HCT116 (cell line): ENCODE measurements around the gene AHI1. TPM values are rescaled to one million over a fixed set of nuclear protein-coding genes. Genes with fewer than 3 reads are reported as not detected.

ENCODE experiments used
- ATAC-seq: fragments of 200-7000 bp; cut with Tn5 transposase; 2 replicates; pipeline ENCODE4 v1.9.1; 2020; ENCODE audit warnings: mild to moderate bottlenecking, moderate library complexity
- BruUV-seq: library from RNA; stranded (reverse); fragments of 400-500 nt; replicated peaks from 2 replicates; lab custom pipeline; 2021; lab: Mats Ljungman, UMichigan
- CTCF ChIA-PET: fragments of 300-600 bp; sonication (Branson Sonifier 250); formaldehyde crosslinking; loops from one replicate; lab custom pipeline; 2021; ENCODE audit warnings: antibody characterized with exemption; lab: Charles Lee
- POLR2A ChIA-PET: fragments of 300-600, 350-600 bp; sonication (Branson Sonifier 250); formaldehyde crosslinking; loops from one replicate; lab custom pipeline; 2021; ENCODE audit warnings: antibody characterized with exemption; lab: Charles Lee
- RAD21 ChIA-PET, 2 experiments: fragments of 300-600 bp; sonication (Branson Sonifier 250); formaldehyde crosslinking; loops; one replicate each; lab custom pipeline; 2023; ENCODE audit warnings: low total read pairs in 2 of 2; ENCODE audit not compliant: uncharacterized antibody in 2 of 2, unreplicated experiment in 2 of 2, low non-redundant PET in 1 of 2; lab: Charles Lee
- DNase-seq: peaks from one replicate; pipeline ENCODE4 v3.0.0-alpha.2; 2010; ENCODE audit warnings: low read depth, low spot score
- H2AFZ ChIP-seq: fragments of 200-600 bp; shearing (Covaris generic), sonication (generic); 2 replicates; pipeline ENCODE4 v1.6.1; 2017; ENCODE audit warnings: low read depth, mixed run types, mixed read lengths, antibody characterized with exemption, low read length; ENCODE audit not compliant: poor library complexity, severe bottlenecking
- H3K27ac ChIP-seq: 2 replicates; pipeline ENCODE4 v1.5.1; 2012; ENCODE audit warnings: low read depth, low read length
- H3K27me3 ChIP-seq: fragments of 200-600 bp; sonication (generic); 2 replicates; pipeline ENCODE4 v1.6.1; 2016; ENCODE audit warnings: mixed run types, low read length, mixed read lengths; ENCODE audit not compliant: insufficient read depth
- H3K36me3 ChIP-seq, 2 experiments: fragments of 200-500 bp in 1 of 2; fragments of 200-600 bp in 1 of 2; sonication (Bioruptor generic) in 1 of 2; sonication (generic) in 1 of 2; 2 replicates each; pipeline versions ENCODE4 v1.5.1 to v1.6.1; 2014 to 2016; ENCODE audit warnings: low read length in 2 of 2, inconsistent platforms in 1 of 2, mixed read lengths in 1 of 2, mixed run types in 1 of 2; ENCODE audit not compliant: insufficient read depth in 2 of 2, control insufficient read depth in 1 of 2
- H3K4me1 ChIP-seq, 2 experiments: fragments of 200-600 bp in 1 of 2; sonication (generic) in 1 of 2; 2 replicates each; pipeline versions ENCODE4 v1.5.1 to v1.6.1; 2012 to 2017; ENCODE audit warnings: low read length in 2 of 2, inconsistent platforms in 1 of 2, mild to moderate bottlenecking in 1 of 2, mixed read lengths in 1 of 2, mixed run types in 1 of 2, moderate library complexity in 1 of 2; ENCODE audit not compliant: insufficient read depth in 2 of 2, control insufficient read depth in 1 of 2
- H3K4me2 ChIP-seq: fragments of 200-600 bp; sonication (generic); 2 replicates; pipeline ENCODE4 v1.6.1; 2017; ENCODE audit warnings: mixed run types, low read length, mixed read lengths
- H3K4me3 ChIP-seq, 2 experiments: fragments of 200-600 bp in 1 of 2; sonication (generic) in 1 of 2; replicated peaks in 1 of 2; 2 replicates each; pipeline ENCODE4 v1.5.1; 2011 to 2016; ENCODE audit warnings: low read length in 2 of 2, control low read depth in 1 of 2, low read depth in 1 of 2, mild to moderate bottlenecking in 1 of 2, mixed read lengths in 1 of 2, mixed run types in 1 of 2
- H3K79me2 ChIP-seq: fragments of 200-600 bp; sonication (generic); 2 replicates; pipeline ENCODE4 v1.6.1; 2017; ENCODE audit warnings: mild to moderate bottlenecking, mixed run types, low read length, moderate library complexity, mixed read lengths; ENCODE audit not compliant: insufficient read depth
- H3K9ac ChIP-seq: fragments of 200-600 bp; sonication (generic); 2 replicates; pipeline ENCODE4 v1.6.1; 2016; ENCODE audit warnings: low read length, mixed read lengths
- H3K9me2 ChIP-seq: fragments of 200-600 bp; sonication (generic), shearing (Covaris generic); 2 replicates; pipeline ENCODE4 v1.6.1; 2017; ENCODE audit warnings: mixed run types, mild to moderate bottlenecking, moderate library complexity; ENCODE audit not compliant: insufficient read depth
- H3K9me3 ChIP-seq, 2 experiments: fragments of 200-500 bp in 1 of 2; fragments of 200-600 bp in 1 of 2; sonication (Bioruptor generic) in 1 of 2; sonication (generic) in 1 of 2; 2 replicates each; pipeline ENCODE4 v1.6.1; 2014 to 2017; ENCODE audit warnings: low read length in 2 of 2, mixed read lengths in 2 of 2, inconsistent platforms in 1 of 2, low read depth in 1 of 2, mild to moderate bottlenecking in 1 of 2, mixed run types in 1 of 2, moderate library complexity in 1 of 2; ENCODE audit not compliant: control insufficient read depth in 1 of 2, insufficient read depth in 1 of 2
- H4K20me1 ChIP-seq: fragments of 200-600 bp; sonication (generic), shearing (Covaris generic); 2 replicates; pipeline ENCODE4 v1.6.1; 2017; ENCODE audit warnings: mixed run types, mild to moderate bottlenecking, moderate library complexity; ENCODE audit not compliant: insufficient read depth
- ATF3 ChIP-seq: IDR thresholded peaks from 2 replicates; pipeline ENCODE4 v1.6.1; 2012
- CEBPB ChIP-seq: IDR thresholded peaks from 2 replicates; pipeline ENCODE4 v1.6.1; 2012; ENCODE audit warnings: low read depth
- CTCF ChIP-seq, 3 experiments: fragments of 200-600 bp in 1 of 3; sonication (generic) in 1 of 3; IDR thresholded peaks in 2 of 3; conservative IDR thresholded peaks in 1 of 3; 2 replicates each; pipeline ENCODE4 v1.5.1; 2012 to 2017; ENCODE audit warnings: low read depth in 2 of 3, low read length in 2 of 3, antibody characterized with exemption in 1 of 3, borderline replicate concordance in 1 of 3, control low read depth in 1 of 3, mild to moderate bottlenecking in 1 of 3, mixed read lengths in 1 of 3, mixed run types in 1 of 3, moderate library complexity in 1 of 3; ENCODE audit not compliant: insufficient read depth in 1 of 3
- EGR1 ChIP-seq: IDR thresholded peaks from 2 replicates; pipeline ENCODE4 v1.6.1; 2012; ENCODE audit warnings: low read depth
- ELF1 ChIP-seq: IDR thresholded peaks from 2 replicates; pipeline ENCODE4 v1.6.1; 2012; ENCODE audit warnings: low read depth, borderline replicate concordance
- EZH2 ChIP-seq: fragments of 200-600 bp; sonication (generic); IDR thresholded peaks from 2 replicates; pipeline ENCODE4 v1.6.1; 2017; ENCODE audit warnings: antibody characterized with exemption, mixed run types
- EZH2phosphoT487 ChIP-seq: fragments of 200-600 bp; IDR thresholded peaks from 2 replicates; pipeline ENCODE4 v1.6.1; 2018; ENCODE audit warnings: antibody characterized with exemption, borderline replicate concordance
- MAX ChIP-seq: IDR thresholded peaks from 2 replicates; pipeline ENCODE4 v1.6.1; 2012
- POLR2A ChIP-seq: IDR thresholded peaks from 2 replicates; pipeline ENCODE4 v1.7.0; 2011; ENCODE audit warnings: borderline replicate concordance; ENCODE audit not compliant: insufficient read depth, insufficient read length; ENCODE audit errors: extremely low read depth
- POLR2AphosphoS5 ChIP-seq: IDR thresholded peaks from 2 replicates; pipeline ENCODE4 v1.6.1; 2011; ENCODE audit warnings: mild to moderate bottlenecking, low read depth, low read length, moderate library complexity
- RAD21 ChIP-seq: IDR thresholded peaks from 2 replicates; pipeline ENCODE4 v1.6.1; 2012; ENCODE audit warnings: low read depth, mild to moderate bottlenecking
- SIN3A ChIP-seq: IDR thresholded peaks from 2 replicates; pipeline ENCODE4 v1.6.1; 2012; ENCODE audit warnings: low read depth
- SRF ChIP-seq: IDR thresholded peaks from 2 replicates; pipeline ENCODE4 v1.6.1; 2012; ENCODE audit warnings: low read depth
- TCF7L2 ChIP-seq: IDR thresholded peaks from 2 replicates; pipeline ENCODE4 v1.7.0; 2011; ENCODE audit warnings: borderline replicate concordance, inconsistent platforms; ENCODE audit not compliant: insufficient read depth, insufficient read length; ENCODE audit errors: extremely low read depth
- ZBTB33 ChIP-seq: IDR thresholded peaks from 2 replicates; pipeline ENCODE4 v1.6.1; 2011; ENCODE audit warnings: mild to moderate bottlenecking, low read length, moderate library complexity; ENCODE audit not compliant: insufficient replicate concordance; ENCODE audit errors: extremely low read depth
- intact Hi-C: fragments of 100-400 bp; cut with micrococcal nuclease; formaldehyde crosslinking; loops from 2 replicates; pipeline ENCODE4 v1.10.0; 2022
- total RNA-seq: library from RNA; stranded (reverse); gene quantifications from one replicate; pipeline ENCODE4 v1.2.1, GENCODE V29; 2021; ENCODE audit not compliant: unreplicated experiment

The AHI1 gene
- total RNA-seq, 1 experiment from 2014 or later = 29.6 TPM

- ATAC-seq (no peak), DNase-seq (no peak)
- Histone ChIP-seq H3K9me2 (no peaks in the 10 kb centered on the region), H4K20me1 (no peaks in the 10 kb centered on the region), H3K79me2 (no peaks in the 10 kb centered on the region), H3K27ac (no peak overlapping the region), H3K27me3 (no peaks in the 10 kb centered on the region), H3K9me3 (no peaks in the 10 kb centered on the region), H3K4me3 (no peak overlapping the region), H3K36me3 (no peaks in the 10 kb centered on the region), H2AFZ (no peak overlapping the region), H3K9ac (no peak overlapping the region), H3K4me2 (no peak overlapping the region), H3K4me1 (no peaks in the 10 kb centered on the region)
- TF ChIP-seq POLR2AphosphoS5 (no peak), ATF3 (no peak), ELF1 (no peak)
- ChIA-PET POLR2A (no interaction called here), CTCF (interaction anchor here (2.0 kb wide), 1 partner anchor 721 kb away, joined by 11 read pairs; no protein-coding TSS in a partner anchor), RAD21 (no interaction called here)
- no TSS peak for BruUV-seq
- intact Hi-C loops = no loop called here
Observed at GRCh38 chr6:135505222-135505621, 7.7 kb upstream of the AHI1 start.

- POLR2A ChIA-PET = no interaction called here
- Histone ChIP-seq H4K20me1 (no peaks in the 10 kb centered on the region), H3K4me3 (no peak overlapping the region), H2AFZ (no peak overlapping the region), H3K79me2 (no peaks in the 10 kb centered on the region), H3K36me3 (no peaks in the 10 kb centered on the region), H3K4me2 (no peak overlapping the region), H3K9me2 (no peaks in the 10 kb centered on the region), H3K27me3 (no peaks in the 10 kb centered on the region), H3K9ac (no peak overlapping the region), H3K4me1 (no peaks in the 10 kb centered on the region), H3K27ac (no peak overlapping the region), H3K9me3 (no peaks in the 10 kb centered on the region)
- DNase-seq (no peak), ATAC-seq (no peak)
- RAD21 ChIA-PET = no interaction called here
- BruUV-seq = no TSS peak
- CTCF ChIA-PET = interaction anchor here (2.0 kb wide), 1 partner anchor 722 kb away, joined by 11 read pairs; no protein-coding TSS in a partner anchor
- intact Hi-C loops = no loop called here
- no peak for TF ChIP-seq ATF3
- TF ChIP-seq POLR2AphosphoS5 = no peak
- TF ChIP-seq RAD21 = no peak
- no peak for TF ChIP-seq CTCF (IDR thresholded peaks at IDR 0.05 in 2 of 3, conservative IDR thresholded peaks at IDR 0.05 in 1 of 3; ENCODE audit: borderline replicate concordance in 1 of 3, insufficient read depth in 1 of 3, low read depth in 2 of 3, low read length in 2 of 3)
- no peak for TF ChIP-seq SIN3A
- TF ChIP-seq EZH2 = no peak
- TF ChIP-seq EZH2phosphoT487 = no peak
- no peak for TF ChIP-seq TCF7L2
- no peak for TF ChIP-seq POLR2A
- TF ChIP-seq CEBPB = no peak
- TF ChIP-seq ZBTB33 = no peak
- no peak for TF ChIP-seq MAX
- TF ChIP-seq SRF = no peak
- no peak for TF ChIP-seq EGR1
Observed at GRCh38 chr6:135504734-135505133, 7.2 kb upstream of the AHI1 start.
